Heart right ventricle (tissue), 16 donors: ENCODE measurements around the gene AUTS2. TPM values are rescaled to one million over a fixed set of nuclear protein-coding genes. Genes with fewer than 3 reads are reported as not detected.

Experiments
- ATAC-seq, 8 donors: fragments of 200-7000 bp; cut with Tn5 transposase; one replicate each; pipeline ENCODE4 v1.9.1; 2020; ENCODE audit warnings: mild to moderate bottlenecking in 8 of 8, moderate library complexity in 8 of 8, moderate number of reproducible peaks in 1 of 8
- DNase-seq, 2 donors: peaks; one replicate each; pipeline ENCODE4 v3.0.0-alpha.2; 2020
- H3K27ac ChIP-seq, 10 donors: fragments of 200-600 bp; sonication (generic) in 2 of 10; one replicate each; pipeline versions ENCODE4 v1.5.0 to v1.8.0; 2020 to 2022; ENCODE audit warnings: mild to moderate bottlenecking in 3 of 10
- H3K27me3 ChIP-seq, 7 donors: fragments of 200-600 bp; one replicate each; pipeline ENCODE4 v1.8.0; 2021 to 2022; ENCODE audit warnings: mild to moderate bottlenecking in 2 of 7
- H3K36me3 ChIP-seq, 9 donors: fragments of 200-600 bp; sonication (generic) in 1 of 9; one replicate each; pipeline versions ENCODE4 v1.5.0 to v1.8.0; 2020 to 2022; ENCODE audit warnings: mild to moderate bottlenecking in 2 of 9
- H3K4me1 ChIP-seq, 9 donors: fragments of 200-600 bp; sonication (generic) in 1 of 9; one replicate each; pipeline versions ENCODE4 v1.5.0 to v1.8.0; 2020 to 2022; ENCODE audit warnings: mild to moderate bottlenecking in 4 of 9
- H3K4me3 ChIP-seq, 10 donors: fragments of 200-600 bp; sonication (generic) in 2 of 10; one replicate each; pipeline versions ENCODE4 v1.5.0 to v1.8.0; 2020 to 2022; ENCODE audit warnings: mild to moderate bottlenecking in 7 of 10, moderate library complexity in 2 of 10
- H3K9me3 ChIP-seq, 11 donors: fragments of 200-600 bp in 10 of 11; sonication (generic) in 2 of 11; one replicate each; pipeline versions ENCODE4 v1.5.0 to v1.8.0; 2013 to 2022; ENCODE audit warnings: mild to moderate bottlenecking in 2 of 11, control low read depth in 1 of 11, moderate library complexity in 1 of 11
- CTCF ChIP-seq, 9 donors: fragments of 200-600 bp; sonication (generic) in 2 of 9; IDR thresholded peaks; one replicate each; pipeline versions ENCODE4 v1.5.0 to v1.8.0; 2021 to 2022; ENCODE audit warnings: antibody characterized with exemption in 9 of 9, mild to moderate bottlenecking in 5 of 9, moderate library complexity in 1 of 9
- WGBS, 2 donors: extraction: QIAGEN DNeasy Blood & Tissue Kit; methylation state at CpG; one replicate each; pipeline ENCODE4 v1.1.7; 2013; ENCODE audit warnings: inconsistent platforms in 1 of 2; 5-methylcytosine and 5-hydroxymethylcytosine counted together
- intact Hi-C, 10 donors: fragments of 100-400 bp; cut with DNase I; formaldehyde crosslinking; loops; one replicate each; pipeline versions ENCODE4 v1.11.1 to v1.14.2; 2022
- polyA plus RNA-seq, 2 donors: library from polyadenylated mRNA; stranded (reverse); fragments of 200-250 nt; gene quantifications; one replicate each; pipeline ENCODE4 v1.2.3, GENCODE V29; 2013
- total RNA-seq, 10 donors: library from RNA; stranded (reverse); fragmentation: NEBNext Ultra II Directional in 3 of 10; extraction: Animal tissue kit (Norgen Biotek cat#: 25700) in 3 of 10; gene quantifications; one replicate each; pipeline versions ENCODE4 v1.2.1 to v1.2.4, GENCODE V29; 2021 to 2023
- donor health status: Arrhythmogenic right ventricular cardiomyopathy.
- donor health status: ischemic (EF 13 %, LVEDD 7.1; RV severe dilation, severe dysfunction).
- donor health status: healthy with polysubstance abuse.
- donor health status: DM: no; HTN: yes; CAD: no.
- donor health status: DM: no; HTN: no; CAD: no.
- donor health status: ischemic (EF 25% LVEDD 6.9; RV normal size, moderate dysfunction).
- donor health status: ischemic (EF 25% LVEDD 5.7; RV mildly dilated, moderate dysfunction).
- donor health status: healthy.
- donor health status: DM: yes; HTN: yes; CAD: no.
- donor health status: Ischemic cardiomyopathy.
- donor health status: ischemic (EF 35%, LVEDD 5.7; RV mildly dilated, moderate dysfunction).
- donor health status: nonischemic (EF 11% LVEDD 7.7; RV severe dilation, severe dysfunction).
- donor health status: DM: yes; HTN: yes; CAD: no.
- donor health status: PGD.
- donor health status: ischemic (EF 29% LVEDD 5.4; RV normal size, mild dysfunction).
- donor health status: nonischemic (EF 23%, LVEDD 6.1; RV moderate dilation, normal function).

Gene AUTS2
- total and polyA plus RNA-seq, 12 donors = 1.6 to 11.2 (median 7.3) TPM

- no peaks in the 10 kb centered on the region for H3K27me3 ChIP-seq
- H3K9me3 ChIP-seq = no peaks in the 10 kb centered on the region
- DNase-seq = no peak
- no peak for ATAC-seq
- 94 to 96% methylated on average over 3 of the region's 3 CpGs for WGBS, 2 donors
- intact Hi-C loops = no loop called here
- TF ChIP-seq CTCF (IDR thresholded peaks at IDR 0.05) = no peak
- no peak overlapping the region for H3K4me3 ChIP-seq
- H3K27ac ChIP-seq = no peak overlapping the region
- H3K36me3 ChIP-seq = peaks cover 0 to 5% (median 0%) of the 10 kb centered on the region in 9 donors
- peaks cover 0 to 16% (median 0%) of the 10 kb centered on the region in 9 donors for H3K4me1 ChIP-seq
Measured at GRCh38 chr7:70573696-70574095, 975.4 kb downstream of the AUTS2 start.

- no peak for TF ChIP-seq CTCF (IDR thresholded peaks at IDR 0.05)
- Histone ChIP-seq H3K9me3 (no peaks in the 10 kb centered on the region), H3K27ac (no peak overlapping the region), H3K27me3 (no peaks in the 10 kb centered on the region), H3K4me1 (peaks cover 0 to 10% (median 0%) of the 10 kb centered on the region in 9 donors), H3K36me3 (peaks cover 0 to 5% (median 0%) of the 10 kb centered on the region in 9 donors), H3K4me3 (no peak overlapping the region)
- ATAC-seq (no peak), DNase-seq (no peak)
- WGBS, 2 donors = 93 to 95% methylated on average over 5 of the region's 5 CpGs
- intact Hi-C loops = no loop called here
Measured at GRCh38 chr7:70574314-70574834, 976.1 kb downstream of the AUTS2 start.

GRCh38 chr7:70574970-70575799 lies 976.9 kb downstream of the AUTS2 start:
- 71 to 83% methylated on average over 11 of the region's 11 CpGs for WGBS, 2 donors

GRCh38 chr7:70577078-70577477 lies 978.8 kb downstream of the AUTS2 start:
- intact Hi-C loops = no loop called here
- no peak for DNase-seq
- no peak overlapping the region for H3K4me3 ChIP-seq
- H3K9me3 ChIP-seq = no peaks in the 10 kb centered on the region
- H3K27me3 ChIP-seq = peaks cover 0 to 9% (median 0%) of the 10 kb centered on the region in 7 donors
- WGBS, 2 donors = 44 to 100% methylated on average over 2 of the region's 2 CpGs
- no peak for TF ChIP-seq CTCF (IDR thresholded peaks at IDR 0.05)
- H3K4me1 ChIP-seq = no peaks in the 10 kb centered on the region
- no peak for ATAC-seq
- H3K36me3 ChIP-seq = peaks cover 0 to 5% (median 0%) of the 10 kb centered on the region in 9 donors
- H3K27ac ChIP-seq = no peak overlapping the region

More at GRCh38 chr7:70574970-70575799, 976.9 kb downstream of the AUTS2 start:
- TF ChIP-seq CTCF (IDR thresholded peaks at IDR 0.05) = no peak
- Histone ChIP-seq H3K4me3 (no peak overlapping the region), H3K36me3 (peaks cover 0 to 5% (median 0%) of the 10 kb centered on the region in 9 donors), H3K4me1 (peaks cover 0 to 2% (median 0%) of the 10 kb centered on the region in 9 donors), H3K9me3 (no peaks in the 10 kb centered on the region), H3K27me3 (peaks cover 0 to 5% (median 0%) of the 10 kb centered on the region in 7 donors), H3K27ac (no peak overlapping the region)
- DNase-seq (no peak), ATAC-seq (no peak)
- intact Hi-C loops = no loop called here
